ENCODE results near the gene OTOF. TPM values are rescaled to one million over a fixed set of nuclear protein-coding genes. Genes with fewer than 3 reads are reported as not detected.

OTOF gene
- total RNA-seq, 1 donor from 2014 or later, result 5.2 TPM

- H3K4me3 ChIP-seq (ENCODE audit: low read length in 3 of 3), result no peak overlapping the region
- no peak overlapping the region for H3K9ac ChIP-seq (ENCODE audit: low read depth in 1 of 3, low read length in 3 of 3)
- H3K27me3 ChIP-seq (ENCODE audit: control insufficient read depth in 3 of 3, insufficient read depth in 3 of 3, low read length in 3 of 3), result peaks cover 0 to 15% (median 2%) of the 10 kb centered on the region in 3 donors
- H3K9me3 ChIP-seq (ENCODE audit: control insufficient read depth in 3 of 3, low read length in 3 of 3), result no peaks in the 10 kb centered on the region
- no peaks in the 10 kb centered on the region for H3K36me3 ChIP-seq (ENCODE audit: control insufficient read depth in 3 of 3, insufficient read depth in 3 of 3, low read length in 3 of 3)
- no peak overlapping the region for H3K27ac ChIP-seq (ENCODE audit: low read depth, low read length)
- peaks cover 7 to 13% (median 7%) of the 10 kb centered on the region in 3 donors for H3K4me1 ChIP-seq (ENCODE audit: control insufficient read depth in 3 of 3, insufficient read depth in 3 of 3, low read length in 3 of 3)
These were observed 28.4 kb upstream of the OTOF start for GRCh38 chr2:26506279-26506678.

DNA sequence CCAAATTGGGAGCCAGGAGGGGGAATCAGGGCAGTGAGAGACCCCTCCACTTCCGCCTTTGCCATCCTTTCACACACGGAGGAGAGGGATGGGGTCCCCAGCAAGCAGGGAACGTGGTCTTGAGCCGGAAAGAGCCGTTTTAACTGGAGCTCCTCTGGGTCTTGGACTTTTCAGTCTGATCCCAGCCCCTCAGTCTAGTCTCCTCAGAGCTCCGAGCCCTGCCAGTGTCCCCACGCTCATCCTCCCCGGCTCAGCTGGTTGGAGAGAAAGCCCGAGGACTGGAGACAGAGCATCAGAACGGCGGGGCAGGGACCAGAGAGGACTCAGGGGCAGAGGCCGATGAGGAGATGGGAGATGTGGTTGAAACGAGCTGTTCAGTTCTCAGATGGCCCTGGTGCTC is 26.1 kb upstream of the OTOF start:
- peaks cover 0 to 15% (median 2%) of the 10 kb centered on the region in 3 donors for H3K27me3 ChIP-seq (ENCODE audit: control insufficient read depth in 3 of 3, insufficient read depth in 3 of 3, low read length in 3 of 3)
- peak overlapping the region in 1 of 3 donors; percentile 76 for H3K9ac ChIP-seq (ENCODE audit: low read depth in 1 of 3, low read length in 3 of 3)
- H3K4me3 ChIP-seq (ENCODE audit: low read length in 3 of 3), result peak overlapping the region in 1 of 3 donors; percentile 59
- H3K4me1 ChIP-seq (ENCODE audit: control insufficient read depth in 3 of 3, insufficient read depth in 3 of 3, low read length in 3 of 3), result peaks cover 7 to 13% (median 7%) of the 10 kb centered on the region in 3 donors
- no peaks in the 10 kb centered on the region for H3K9me3 ChIP-seq (ENCODE audit: control insufficient read depth in 3 of 3, low read length in 3 of 3)
- H3K36me3 ChIP-seq (ENCODE audit: control insufficient read depth in 3 of 3, insufficient read depth in 3 of 3, low read length in 3 of 3), result no peaks in the 10 kb centered on the region
- H3K27ac ChIP-seq (ENCODE audit: low read depth, low read length), result no peak overlapping the region

- Histone ChIP-seq H3K36me3 (ENCODE audit: control insufficient read depth in 3 of 3, insufficient read depth in 3 of 3, low read length in 3 of 3) (no peaks in the 10 kb centered on the region), H3K9ac (ENCODE audit: low read depth in 1 of 3, low read length in 3 of 3) (peak overlapping the region in 2 of 3 donors; percentile 45 to 76), H3K9me3 (ENCODE audit: control insufficient read depth in 3 of 3, low read length in 3 of 3) (no peaks in the 10 kb centered on the region), H3K27ac (ENCODE audit: low read depth, low read length) (no peak overlapping the region), H3K4me1 (ENCODE audit: control insufficient read depth in 3 of 3, insufficient read depth in 3 of 3, low read length in 3 of 3) (peaks cover 7 to 13% (median 7%) of the 10 kb centered on the region in 3 donors), H3K27me3 (ENCODE audit: control insufficient read depth in 3 of 3, insufficient read depth in 3 of 3, low read length in 3 of 3) (peaks cover 0 to 15% (median 2%) of the 10 kb centered on the region in 3 donors), H3K4me3 (ENCODE audit: low read length in 3 of 3) (peak overlapping the region; percentile 59 to 69 (median 64))
These were observed 25.4 kb upstream of the OTOF start for GRCh38 chr2:26503231-26503880.

- H3K27ac ChIP-seq (ENCODE audit: low read depth, low read length), result no peak overlapping the region
- H3K36me3 ChIP-seq (ENCODE audit: control insufficient read depth in 3 of 3, insufficient read depth in 3 of 3, low read length in 3 of 3), result no peaks in the 10 kb centered on the region
- no peaks in the 10 kb centered on the region for H3K9me3 ChIP-seq (ENCODE audit: control insufficient read depth in 3 of 3, low read length in 3 of 3)
- H3K4me3 ChIP-seq (ENCODE audit: low read length in 3 of 3), result no peak overlapping the region
- peaks cover 7 to 13% (median 11%) of the 10 kb centered on the region in 3 donors for H3K4me1 ChIP-seq (ENCODE audit: control insufficient read depth in 3 of 3, insufficient read depth in 3 of 3, low read length in 3 of 3)
- H3K9ac ChIP-seq (ENCODE audit: low read depth in 1 of 3, low read length in 3 of 3), result no peak overlapping the region
- peaks cover 0 to 15% (median 6%) of the 10 kb centered on the region in 3 donors for H3K27me3 ChIP-seq (ENCODE audit: control insufficient read depth in 3 of 3, insufficient read depth in 3 of 3, low read length in 3 of 3)
These were observed 22.5 kb upstream of the OTOF start for GRCh38 chr2:26500406-26500805.

- H3K4me1 ChIP-seq (ENCODE audit: control insufficient read depth in 3 of 3, insufficient read depth in 3 of 3, low read length in 3 of 3), result peaks cover 0 to 9% (median 0%) of the 10 kb centered on the region in 3 donors
- H3K9me3 ChIP-seq (ENCODE audit: control insufficient read depth in 3 of 3, low read length in 3 of 3), result no peaks in the 10 kb centered on the region
- no peak overlapping the region for H3K27ac ChIP-seq (ENCODE audit: low read depth, low read length)
- H3K9ac ChIP-seq (ENCODE audit: low read depth in 1 of 3, low read length in 3 of 3), result no peak overlapping the region
- no peak overlapping the region for H3K4me3 ChIP-seq (ENCODE audit: low read length in 3 of 3)
- peaks cover 0 to 3% (median 0%) of the 10 kb centered on the region in 3 donors for H3K27me3 ChIP-seq (ENCODE audit: control insufficient read depth in 3 of 3, insufficient read depth in 3 of 3, low read length in 3 of 3)
- no peaks in the 10 kb centered on the region for H3K36me3 ChIP-seq (ENCODE audit: control insufficient read depth in 3 of 3, insufficient read depth in 3 of 3, low read length in 3 of 3)
These were observed 17.9 kb upstream of the OTOF start for GRCh38 chr2:26495705-26496297.

GRCh38 chr2:26494891-26495290 is 17.0 kb upstream of the OTOF start:
- Histone ChIP-seq H3K9ac (ENCODE audit: low read depth in 1 of 3, low read length in 3 of 3) (no peak overlapping the region), H3K9me3 (ENCODE audit: control insufficient read depth in 3 of 3, low read length in 3 of 3) (no peaks in the 10 kb centered on the region), H3K4me3 (ENCODE audit: low read length in 3 of 3) (no peak overlapping the region), H3K27ac (ENCODE audit: low read depth, low read length) (no peak overlapping the region), H3K27me3 (ENCODE audit: control insufficient read depth in 3 of 3, insufficient read depth in 3 of 3, low read length in 3 of 3) (peaks cover 0 to 3% (median 0%) of the 10 kb centered on the region in 3 donors), H3K36me3 (ENCODE audit: control insufficient read depth in 3 of 3, insufficient read depth in 3 of 3, low read length in 3 of 3) (no peaks in the 10 kb centered on the region), H3K4me1 (ENCODE audit: control insufficient read depth in 3 of 3, insufficient read depth in 3 of 3, low read length in 3 of 3) (peaks cover 0 to 9% (median 0%) of the 10 kb centered on the region in 3 donors)

GRCh38 chr2:26494199-26494598 is 16.3 kb upstream of the OTOF start:
- peaks cover 0 to 6% (median 3%) of the 10 kb centered on the region in 3 donors for H3K27me3 ChIP-seq (ENCODE audit: control insufficient read depth in 3 of 3, insufficient read depth in 3 of 3, low read length in 3 of 3)
- H3K9ac ChIP-seq (ENCODE audit: low read depth in 1 of 3, low read length in 3 of 3), result no peak overlapping the region
- no peak overlapping the region for H3K27ac ChIP-seq (ENCODE audit: low read depth, low read length)
- H3K9me3 ChIP-seq (ENCODE audit: control insufficient read depth in 3 of 3, low read length in 3 of 3), result no peaks in the 10 kb centered on the region
- peaks cover 0 to 9% (median 0%) of the 10 kb centered on the region in 3 donors for H3K4me1 ChIP-seq (ENCODE audit: control insufficient read depth in 3 of 3, insufficient read depth in 3 of 3, low read length in 3 of 3)
- no peak overlapping the region for H3K4me3 ChIP-seq (ENCODE audit: low read length in 3 of 3)
- H3K36me3 ChIP-seq (ENCODE audit: control insufficient read depth in 3 of 3, insufficient read depth in 3 of 3, low read length in 3 of 3), result no peaks in the 10 kb centered on the region

DNA sequence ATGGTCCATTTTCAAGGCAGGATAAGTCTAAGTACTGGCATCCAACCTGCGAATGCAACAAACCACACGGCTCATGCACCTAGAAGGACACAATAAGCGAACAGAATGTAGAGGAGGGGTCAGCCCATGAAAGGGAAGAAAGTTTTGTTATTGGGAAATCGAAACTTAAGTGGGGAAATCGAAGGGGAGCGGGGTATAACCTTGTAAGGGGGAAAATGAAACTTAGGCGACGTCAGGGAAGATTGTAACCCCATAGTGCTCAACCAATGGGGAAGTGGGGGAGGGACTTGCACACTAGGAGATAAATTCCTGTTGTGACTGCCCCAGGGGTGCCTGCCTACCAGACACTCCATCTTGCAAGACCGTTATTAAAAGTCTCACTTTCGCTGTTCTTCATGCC is 15.6 kb upstream of the OTOF start:
- peaks cover 0 to 9% (median 0%) of the 10 kb centered on the region in 3 donors for H3K4me1 ChIP-seq (ENCODE audit: control insufficient read depth in 3 of 3, insufficient read depth in 3 of 3, low read length in 3 of 3)
- H3K9ac ChIP-seq (ENCODE audit: low read depth in 1 of 3, low read length in 3 of 3), result no peak overlapping the region
- H3K27me3 ChIP-seq (ENCODE audit: control insufficient read depth in 3 of 3, insufficient read depth in 3 of 3, low read length in 3 of 3), result peaks cover 0 to 6% (median 3%) of the 10 kb centered on the region in 3 donors
- H3K36me3 ChIP-seq (ENCODE audit: control insufficient read depth in 3 of 3, insufficient read depth in 3 of 3, low read length in 3 of 3), result no peaks in the 10 kb centered on the region
- H3K4me3 ChIP-seq (ENCODE audit: low read length in 3 of 3), result no peak overlapping the region
- no peaks in the 10 kb centered on the region for H3K9me3 ChIP-seq (ENCODE audit: control insufficient read depth in 3 of 3, low read length in 3 of 3)
- H3K27ac ChIP-seq (ENCODE audit: low read depth, low read length), result no peak overlapping the region

GRCh38 chr2:26492749-26493515 is 15.0 kb upstream of the OTOF start:
- H3K27ac ChIP-seq (ENCODE audit: low read depth, low read length), result no peak overlapping the region
- no peaks in the 10 kb centered on the region for H3K36me3 ChIP-seq (ENCODE audit: control insufficient read depth in 3 of 3, insufficient read depth in 3 of 3, low read length in 3 of 3)
- no peaks in the 10 kb centered on the region for H3K9me3 ChIP-seq (ENCODE audit: control insufficient read depth in 3 of 3, low read length in 3 of 3)
- no peak overlapping the region for H3K4me3 ChIP-seq (ENCODE audit: low read length in 3 of 3)
- no peak overlapping the region for H3K9ac ChIP-seq (ENCODE audit: low read depth in 1 of 3, low read length in 3 of 3)
- H3K27me3 ChIP-seq (ENCODE audit: control insufficient read depth in 3 of 3, insufficient read depth in 3 of 3, low read length in 3 of 3), result peaks cover 0 to 6% (median under 1%) of the 10 kb centered on the region in 3 donors
- H3K4me1 ChIP-seq (ENCODE audit: control insufficient read depth in 3 of 3, insufficient read depth in 3 of 3, low read length in 3 of 3), result peaks cover 0 to 9% (median 0%) of the 10 kb centered on the region in 3 donors

Data from skeletal muscle tissue (tissue), 4 donors.